Retinal pigment epithelial cell (primary cell): Measurements from ENCODE around the gene JMJD4.

Experiments
- DNase-seq: peaks from one replicate; pipeline ENCODE4 v3.0.0-alpha.2; 2010; ENCODE audit warnings: low read depth
- H3K4me3 ChIP-seq: 2 replicates; pipeline ENCODE4 v1.5.1; 2011; ENCODE audit warnings: mild to moderate bottlenecking, low read length, control low read depth, moderate library complexity
- TF ChIP-seq, protein P1 (sequence below): conservative IDR thresholded peaks from 2 replicates; pipeline ENCODE4 v1.5.1; 2011; ENCODE audit warnings: low read depth, low read length, control low read depth, inconsistent platforms

The JMJD4 gene

DNA sequence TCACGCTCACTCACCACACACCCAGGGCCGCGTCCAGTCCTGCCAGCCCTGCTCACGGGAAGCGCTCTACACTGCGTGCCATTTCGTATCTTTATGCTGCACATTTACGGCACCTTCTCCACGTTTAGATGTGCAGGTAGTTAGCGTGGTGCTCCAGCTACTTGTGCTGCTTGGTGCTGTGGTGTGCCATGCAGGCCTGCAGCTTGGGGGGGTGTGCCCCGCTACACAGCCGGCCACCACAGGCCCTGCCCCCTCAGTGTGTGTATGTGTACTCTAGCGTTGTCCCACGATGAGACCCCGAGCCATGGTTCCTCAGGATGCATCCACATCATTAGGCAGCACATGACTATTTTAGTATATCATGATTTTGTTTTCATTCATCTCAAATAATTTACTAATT lies 38.5 kb upstream of the JMJD4 start:
- TF ChIP-seq, protein P1, sequence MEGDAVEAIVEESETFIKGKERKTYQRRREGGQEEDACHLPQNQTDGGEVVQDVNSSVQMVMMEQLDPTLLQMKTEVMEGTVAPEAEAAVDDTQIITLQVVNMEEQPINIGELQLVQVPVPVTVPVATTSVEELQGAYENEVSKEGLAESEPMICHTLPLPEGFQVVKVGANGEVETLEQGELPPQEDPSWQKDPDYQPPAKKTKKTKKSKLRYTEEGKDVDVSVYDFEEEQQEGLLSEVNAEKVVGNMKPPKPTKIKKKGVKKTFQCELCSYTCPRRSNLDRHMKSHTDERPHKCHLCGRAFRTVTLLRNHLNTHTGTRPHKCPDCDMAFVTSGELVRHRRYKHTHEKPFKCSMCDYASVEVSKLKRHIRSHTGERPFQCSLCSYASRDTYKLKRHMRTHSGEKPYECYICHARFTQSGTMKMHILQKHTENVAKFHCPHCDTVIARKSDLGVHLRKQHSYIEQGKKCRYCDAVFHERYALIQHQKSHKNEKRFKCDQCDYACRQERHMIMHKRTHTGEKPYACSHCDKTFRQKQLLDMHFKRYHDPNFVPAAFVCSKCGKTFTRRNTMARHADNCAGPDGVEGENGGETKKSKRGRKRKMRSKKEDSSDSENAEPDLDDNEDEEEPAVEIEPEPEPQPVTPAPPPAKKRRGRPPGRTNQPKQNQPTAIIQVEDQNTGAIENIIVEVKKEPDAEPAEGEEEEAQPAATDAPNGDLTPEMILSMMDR = no peak
- no peak overlapping the region for H3K4me3 ChIP-seq
- DNase-seq = no peak

DNA sequence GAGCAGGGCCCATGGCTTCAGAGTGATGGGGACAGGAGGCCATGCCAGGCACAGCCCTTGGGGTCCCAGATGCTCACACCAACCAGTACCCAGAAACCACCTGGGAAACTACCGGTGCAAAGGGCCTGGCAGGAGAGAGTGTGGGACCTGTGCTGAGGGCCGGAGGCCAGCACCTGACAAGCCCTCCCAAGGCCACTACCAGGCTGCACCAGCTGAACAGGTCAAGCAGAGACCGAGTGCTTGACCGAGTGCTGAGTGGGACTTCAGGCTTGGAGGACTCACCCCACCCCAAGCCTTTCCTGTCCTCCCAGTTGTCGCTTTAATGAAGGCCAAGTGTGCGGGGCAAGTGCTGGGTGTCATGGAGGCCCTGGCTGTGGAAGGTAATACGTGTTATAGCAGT lies 36.7 kb upstream of the JMJD4 start:
- no peak overlapping the region for H3K4me3 ChIP-seq
- no peak for DNase-seq
- TF ChIP-seq, protein P1 = no peak

DNA sequence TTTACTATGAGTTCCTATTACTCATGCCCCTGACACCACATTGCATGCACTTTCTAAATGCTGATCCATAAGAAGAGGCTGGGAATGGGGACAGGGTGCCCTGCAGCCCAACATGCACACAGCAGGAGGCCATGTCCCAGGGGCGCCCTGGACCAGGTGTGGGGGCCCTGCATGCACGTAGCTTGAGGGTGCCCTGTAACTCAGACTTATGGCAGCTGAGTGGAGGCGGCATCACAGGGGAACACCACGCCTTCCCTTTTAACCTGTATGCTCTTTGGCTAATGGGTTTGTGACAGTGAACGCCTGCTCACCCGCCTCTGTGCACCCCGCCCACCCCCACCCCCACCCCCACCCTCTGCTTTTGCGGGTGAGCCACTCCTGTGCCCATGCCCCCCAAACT lies 36.2 kb upstream of the JMJD4 start:
- no peak for DNase-seq
- TF ChIP-seq, protein P1 = no peak
- H3K4me3 ChIP-seq = no peak overlapping the region

DNA sequence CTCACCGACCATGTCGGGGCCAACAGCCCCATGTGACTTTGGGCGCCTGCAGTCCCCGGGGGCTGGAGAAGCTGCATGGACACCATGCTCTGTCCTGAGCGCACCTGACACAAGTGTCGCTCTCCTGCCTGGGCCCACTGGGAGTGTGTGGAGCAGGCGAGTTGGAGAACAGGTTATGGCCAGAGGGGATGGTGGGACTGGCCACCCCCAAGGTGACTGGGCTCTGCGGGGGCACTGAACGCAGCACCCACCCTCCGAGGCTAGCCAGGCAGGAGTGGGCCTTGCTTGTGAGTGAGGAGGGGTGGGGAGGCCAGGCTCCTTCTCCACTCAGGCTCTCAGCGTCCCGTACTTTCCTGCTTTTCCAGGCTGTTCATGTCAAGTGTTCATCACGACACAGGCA lies 35.7 kb upstream of the JMJD4 start:
- no peak for DNase-seq
- H3K4me3 ChIP-seq = no peak overlapping the region
- TF ChIP-seq, protein P1 = no peak

DNA sequence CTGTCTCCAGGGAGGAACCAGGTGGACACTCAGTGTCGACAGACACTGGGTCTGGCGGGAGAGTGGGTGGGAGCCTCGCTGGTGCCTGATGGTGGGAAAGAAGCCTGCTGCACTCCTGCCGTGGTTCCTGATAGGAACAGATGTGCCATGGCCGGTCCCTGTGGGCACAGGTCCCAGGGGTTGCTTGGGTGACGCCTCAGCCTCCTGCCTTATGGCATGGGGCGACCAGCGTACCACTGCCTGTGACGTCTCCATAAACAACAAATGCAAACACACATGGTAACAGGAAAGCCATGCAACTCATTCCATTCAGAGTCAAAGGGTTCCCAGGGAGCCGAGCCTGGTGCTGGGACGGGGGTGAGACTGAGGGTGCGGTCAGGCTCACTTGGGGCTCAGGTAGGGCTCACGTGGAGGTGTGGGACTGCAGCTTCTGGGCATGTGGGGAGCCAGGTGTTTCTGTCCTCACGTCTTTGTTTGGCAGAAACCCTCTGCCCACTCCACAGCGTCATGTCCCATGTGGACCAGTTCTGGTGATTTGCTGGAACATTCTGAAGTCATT lies 34.9 kb upstream of the JMJD4 start:
- H3K4me3 ChIP-seq = no peak overlapping the region
- TF ChIP-seq, protein P1 = no peak
- no peak for DNase-seq

DNA sequence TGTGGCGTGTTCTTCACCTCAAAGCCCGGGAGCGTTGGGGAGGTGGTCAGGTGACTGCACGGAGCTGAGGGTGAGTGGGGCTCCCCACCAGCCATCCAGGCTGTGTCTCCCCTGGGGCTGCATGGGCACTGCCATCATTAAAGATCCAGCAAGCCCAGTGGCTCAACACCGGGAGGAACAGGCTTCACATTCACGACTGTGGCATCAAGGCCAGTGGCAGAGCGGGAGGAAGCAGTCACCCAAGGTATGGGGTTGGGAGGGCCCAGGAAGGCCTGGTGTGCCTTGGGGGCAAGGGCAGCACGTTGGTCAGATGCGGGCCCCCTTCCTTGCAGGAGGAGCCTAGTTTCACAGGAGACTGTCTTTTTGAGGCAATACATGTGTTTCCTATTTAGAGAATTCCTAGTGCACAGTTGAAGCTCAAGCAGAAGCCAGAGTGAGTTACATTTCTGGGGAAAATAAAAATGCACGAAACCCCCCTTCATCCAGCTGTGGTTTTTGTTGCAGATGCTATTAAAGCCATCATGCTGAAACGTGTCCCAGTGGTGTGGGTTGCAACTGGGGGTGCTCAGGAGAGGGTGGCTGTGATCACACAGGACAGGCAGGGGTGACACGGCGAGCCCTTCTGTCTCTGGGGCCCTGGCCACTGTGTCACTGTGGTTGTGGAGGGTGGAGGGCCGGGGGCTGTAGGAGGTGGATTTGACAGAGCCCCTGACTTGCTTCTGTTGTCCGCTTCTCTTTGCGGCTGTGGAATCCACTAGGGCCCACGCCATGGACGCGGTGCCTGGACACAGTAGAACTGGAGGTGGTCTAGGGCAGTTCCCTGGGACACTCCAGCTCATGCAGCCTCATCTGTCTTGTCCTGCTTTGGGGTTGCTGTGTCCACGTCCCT lies 34.2 kb upstream of the JMJD4 start:
- TF ChIP-seq, protein P1 = no peak
- no peak for DNase-seq
- no peak overlapping the region for H3K4me3 ChIP-seq

DNA sequence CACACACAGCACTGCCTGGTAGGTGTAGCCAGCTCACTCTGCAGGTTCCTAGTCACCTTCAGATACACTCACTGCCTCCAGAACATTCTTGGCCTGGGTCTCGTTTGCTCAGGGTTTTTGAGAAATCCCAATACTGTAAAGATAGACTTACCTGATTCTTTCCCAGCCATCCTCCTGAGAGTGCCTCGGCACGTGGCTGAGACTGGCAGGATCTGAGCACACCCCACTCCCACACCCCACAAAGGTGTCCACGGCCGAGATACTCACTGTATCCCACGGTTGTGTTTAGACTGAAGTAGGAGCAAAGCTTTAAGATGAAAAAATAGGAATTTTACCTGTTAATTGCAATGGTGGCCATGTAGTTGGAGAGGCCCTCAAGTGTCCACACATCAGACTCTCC lies 33.5 kb upstream of the JMJD4 start:
- DNase-seq = no peak
- no peak overlapping the region for H3K4me3 ChIP-seq
- TF ChIP-seq, protein P1 = no peak
